Neural cell (in vitro differentiated cells): ENCODE measurements around the gene SLC32A1. TPM values are rescaled to one million over a fixed set of nuclear protein-coding genes. Genes with fewer than 3 reads are reported as not detected.
A peak's percentile ranks its signal among the peaks of the same experiment; 100 is the strongest.

ENCODE experiments used
- H2AFZ ChIP-seq: fragments of 200-600, 300-800 bp; sonication (generic), shearing (Covaris generic); 2 replicates; pipeline ENCODE4 v1.6.0; 2014; ENCODE audit warnings: low read depth, mild to moderate bottlenecking, antibody characterized with exemption, low read length, moderate library complexity
- H3F3A ChIP-seq: fragments of 200-600 bp; shearing (Covaris generic); 2 replicates; pipeline ENCODE4 v1.6.1; 2016; ENCODE audit warnings: mild to moderate bottlenecking, moderate library complexity, mixed read lengths, antibody characterized with exemption, low read length; ENCODE audit not compliant: insufficient read depth, poor library complexity, severe bottlenecking
- H3K27ac ChIP-seq: fragments of 200-600, 300-800 bp; sonication (generic), shearing (Covaris generic); 2 replicates; pipeline ENCODE4 v1.5.1; 2014; ENCODE audit warnings: mild to moderate bottlenecking, low read length, moderate library complexity
- H3K27me3 ChIP-seq: fragments of 300-800, 200-600 bp; sonication (generic), shearing (Covaris generic); 2 replicates; pipeline ENCODE4 v1.6.0; 2014; ENCODE audit warnings: mild to moderate bottlenecking, low read depth, low read length, moderate library complexity; ENCODE audit not compliant: insufficient read depth
- H3K36me3 ChIP-seq: fragments of 300-800, 200-600 bp; sonication (generic), shearing (Covaris generic); 2 replicates; pipeline ENCODE4 v1.5.1; 2014; ENCODE audit warnings: mild to moderate bottlenecking, antibody characterized with exemption, low read length, moderate library complexity; ENCODE audit not compliant: insufficient read depth
- H3K4me2 ChIP-seq: fragments of 300-800, 200-600 bp; sonication (generic), shearing (Covaris generic); 2 replicates; pipeline ENCODE4 v1.6.0; 2014; ENCODE audit warnings: mild to moderate bottlenecking, low read length
- H3K4me3 ChIP-seq: fragments of 300-800, 200-600 bp; sonication (generic), shearing (Covaris generic); 2 replicates; pipeline ENCODE4 v1.5.1; 2014; ENCODE audit warnings: mild to moderate bottlenecking, low read length, moderate library complexity
- H3K79me2 ChIP-seq: fragments of 200-600 bp; shearing (Covaris generic); replicated peaks from 2 replicates; pipeline ENCODE4 v1.6.0; 2014; ENCODE audit warnings: mild to moderate bottlenecking, low read length, moderate library complexity; ENCODE audit not compliant: insufficient read depth
- H3K9ac ChIP-seq: fragments of 300-800, 200-600 bp; sonication (generic), shearing (Covaris generic); 2 replicates; pipeline ENCODE4 v1.6.1; 2016; ENCODE audit warnings: mild to moderate bottlenecking, low read length, mixed read lengths
- H3K9me2 ChIP-seq: fragments of 200-600 bp; shearing (Covaris generic); 2 replicates; pipeline ENCODE4 v1.6.1; 2016; ENCODE audit warnings: mild to moderate bottlenecking, low read length, mixed read lengths; ENCODE audit not compliant: insufficient read depth
- H3K9me3 ChIP-seq: fragments of 200-600, 300-800 bp; sonication (generic), shearing (Covaris generic); 2 replicates; pipeline ENCODE4 v1.6.1; 2016; ENCODE audit warnings: mild to moderate bottlenecking, mixed run types, low read length, moderate library complexity, mixed read lengths
- H4K20me1 ChIP-seq: fragments of 200-600 bp; shearing (Covaris generic); 2 replicates; pipeline ENCODE4 v1.6.1; 2016; ENCODE audit warnings: mild to moderate bottlenecking, mixed run types; ENCODE audit not compliant: insufficient read depth
- CTCF ChIP-seq: fragments of 450-650 bp; IDR thresholded peaks from 2 replicates; pipeline ENCODE4 v1.5.1; 2014; ENCODE audit warnings: antibody characterized with exemption, mild to moderate bottlenecking, moderate library complexity; ENCODE audit not compliant: poor library complexity, severe bottlenecking
- EP300 ChIP-seq: fragments of 450-650 bp; conservative IDR thresholded peaks from 2 replicates; pipeline ENCODE4 v1.6.1; 2014; ENCODE audit warnings: antibody characterized with exemption, mild to moderate bottlenecking, moderate library complexity; ENCODE audit not compliant: poor library complexity, severe bottlenecking
- EZH2 ChIP-seq: fragments of 200-600, 300-800 bp; shearing (Covaris generic), sonication (generic); IDR thresholded peaks from 2 replicates; pipeline ENCODE4 v1.6.1; 2014; ENCODE audit warnings: antibody characterized with exemption, low read length, borderline replicate concordance, mild to moderate bottlenecking; ENCODE audit not compliant: insufficient read depth, poor library complexity, severe bottlenecking
- MXI1 ChIP-seq: fragments of 450-650 bp; conservative IDR thresholded peaks from 2 replicates; pipeline ENCODE4 v1.6.1; 2014; ENCODE audit warnings: antibody characterized with exemption, mild to moderate bottlenecking; ENCODE audit not compliant: poor library complexity, severe bottlenecking
- POLR2AphosphoS5 ChIP-seq: IDR thresholded peaks from 2 replicates; pipeline ENCODE4 v1.6.1; 2012
- RAD21 ChIP-seq: fragments of 450-650 bp; conservative IDR thresholded peaks from 2 replicates; pipeline ENCODE4 v1.6.1; 2014; ENCODE audit warnings: antibody characterized with exemption, mild to moderate bottlenecking, moderate library complexity
- SMC3 ChIP-seq: fragments of 450-650 bp; conservative IDR thresholded peaks from 2 replicates; pipeline ENCODE4 v1.6.1; 2014; ENCODE audit warnings: antibody characterized with exemption, mild to moderate bottlenecking, moderate library complexity; ENCODE audit not compliant: poor library complexity
- TAF1 ChIP-seq: IDR thresholded peaks from 2 replicates; pipeline ENCODE4 v1.6.1; 2012; ENCODE audit warnings: low read depth
- polyA plus RNA-seq: library from polyadenylated mRNA; depleted of rRNA; stranded (reverse); fragments of >200 nt; gene quantifications from 2 replicates; pipeline ENCODE4 v1.2.3, GENCODE V29; 2014
- TF ChIP-seq, protein P1 (sequence below): IDR thresholded peaks from 2 replicates; pipeline ENCODE4 v1.6.1; 2012; ENCODE audit warnings: borderline replicate concordance

SLC32A1 gene
- polyA plus RNA-seq, 1 donor from 2014 or later, result 36.2 TPM

DNA sequence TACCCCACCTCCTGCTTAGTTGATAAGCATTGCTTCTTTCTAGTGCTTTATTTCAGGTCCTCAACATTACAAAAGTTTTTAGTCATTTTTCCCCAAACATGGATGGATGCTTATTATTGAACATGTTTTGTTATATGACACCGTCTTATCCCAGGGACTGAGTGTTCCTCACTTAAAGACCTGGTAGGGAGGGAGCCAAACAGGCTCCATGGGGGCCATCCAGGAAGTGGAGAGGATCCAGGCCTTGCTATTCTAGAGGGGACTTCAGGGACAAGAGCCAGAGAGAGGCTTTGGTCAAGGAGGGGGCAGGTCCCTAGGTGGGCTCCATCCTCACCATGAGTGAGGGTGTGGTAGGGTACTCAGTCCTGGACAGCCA is 7.4 kb downstream of the SLC32A1 start:
- H3K27me3 ChIP-seq, result peaks cover 60% of the 10 kb centered on the region

DNA sequence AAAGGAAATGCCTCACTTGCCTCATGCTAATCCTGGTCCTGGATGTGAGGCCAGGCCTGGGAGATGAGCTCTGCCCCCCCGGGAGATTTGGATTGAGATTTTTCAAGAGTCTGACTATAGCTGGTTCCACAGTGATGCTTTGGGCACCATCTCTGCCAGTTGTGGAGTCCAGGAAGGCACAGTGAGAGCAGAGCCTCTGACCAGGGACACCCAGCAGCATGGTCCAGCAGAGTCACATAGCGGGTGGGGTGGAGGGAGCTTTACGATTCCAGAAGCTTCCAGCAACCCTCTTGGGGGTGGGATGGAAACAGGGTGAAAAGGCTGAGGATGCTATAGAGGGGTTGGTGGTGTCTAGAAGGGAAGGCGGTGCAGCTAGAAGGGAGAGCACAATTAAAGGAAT is 8.7 kb downstream of the SLC32A1 start:
- Histone ChIP-seq H3K9ac (no peak overlapping the region), H3K36me3 (no peaks in the 10 kb centered on the region), H2AFZ (no peak overlapping the region), H3K27ac (no peak overlapping the region), H3K9me2 (no peaks in the 10 kb centered on the region), H3F3A (no peaks in the 10 kb centered on the region), H3K9me3 (no peaks in the 10 kb centered on the region), H3K27me3 (peaks cover 54% of the 10 kb centered on the region), H3K79me2 (peaks cover 45% of the 10 kb centered on the region), H3K4me3 (no peak overlapping the region), H4K20me1 (no peaks in the 10 kb centered on the region), H3K4me2 (no peak overlapping the region)
- TF ChIP-seq CTCF (no peak), RAD21 (no peak), SMC3 (no peak), POLR2AphosphoS5 (no peak), EZH2 (no peak), MXI1 (no peak), EP300 (no peak), TAF1 (no peak)
- TF ChIP-seq, protein P1, sequence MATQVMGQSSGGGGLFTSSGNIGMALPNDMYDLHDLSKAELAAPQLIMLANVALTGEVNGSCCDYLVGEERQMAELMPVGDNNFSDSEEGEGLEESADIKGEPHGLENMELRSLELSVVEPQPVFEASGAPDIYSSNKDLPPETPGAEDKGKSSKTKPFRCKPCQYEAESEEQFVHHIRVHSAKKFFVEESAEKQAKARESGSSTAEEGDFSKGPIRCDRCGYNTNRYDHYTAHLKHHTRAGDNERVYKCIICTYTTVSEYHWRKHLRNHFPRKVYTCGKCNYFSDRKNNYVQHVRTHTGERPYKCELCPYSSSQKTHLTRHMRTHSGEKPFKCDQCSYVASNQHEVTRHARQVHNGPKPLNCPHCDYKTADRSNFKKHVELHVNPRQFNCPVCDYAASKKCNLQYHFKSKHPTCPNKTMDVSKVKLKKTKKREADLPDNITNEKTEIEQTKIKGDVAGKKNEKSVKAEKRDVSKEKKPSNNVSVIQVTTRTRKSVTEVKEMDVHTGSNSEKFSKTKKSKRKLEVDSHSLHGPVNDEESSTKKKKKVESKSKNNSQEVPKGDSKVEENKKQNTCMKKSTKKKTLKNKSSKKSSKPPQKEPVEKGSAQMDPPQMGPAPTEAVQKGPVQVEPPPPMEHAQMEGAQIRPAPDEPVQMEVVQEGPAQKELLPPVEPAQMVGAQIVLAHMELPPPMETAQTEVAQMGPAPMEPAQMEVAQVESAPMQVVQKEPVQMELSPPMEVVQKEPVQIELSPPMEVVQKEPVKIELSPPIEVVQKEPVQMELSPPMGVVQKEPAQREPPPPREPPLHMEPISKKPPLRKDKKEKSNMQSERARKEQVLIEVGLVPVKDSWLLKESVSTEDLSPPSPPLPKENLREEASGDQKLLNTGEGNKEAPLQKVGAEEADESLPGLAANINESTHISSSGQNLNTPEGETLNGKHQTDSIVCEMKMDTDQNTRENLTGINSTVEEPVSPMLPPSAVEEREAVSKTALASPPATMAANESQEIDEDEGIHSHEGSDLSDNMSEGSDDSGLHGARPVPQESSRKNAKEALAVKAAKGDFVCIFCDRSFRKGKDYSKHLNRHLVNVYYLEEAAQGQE, result no peak

More for the DNA sequence above, 7.4 kb downstream of the SLC32A1 start:
- no peaks in the 10 kb centered on the region for H3K9me3 ChIP-seq
- H3K9ac ChIP-seq, result no peak overlapping the region
- peaks cover 55% of the 10 kb centered on the region for H3K79me2 ChIP-seq
- H3K4me3 ChIP-seq, result peak overlapping the region; percentile 99
- no peak overlapping the region for H3K27ac ChIP-seq
- TF ChIP-seq, protein P1, result no peak
- no peak for TF ChIP-seq POLR2AphosphoS5
- TF ChIP-seq EZH2, result no peak
- TF ChIP-seq TAF1, result no peak
- no peak for TF ChIP-seq SMC3
- TF ChIP-seq RAD21, result no peak
- no peak for TF ChIP-seq CTCF
- no peaks in the 10 kb centered on the region for H3K36me3 ChIP-seq
- H3K9me2 ChIP-seq, result no peaks in the 10 kb centered on the region
- H4K20me1 ChIP-seq, result no peaks in the 10 kb centered on the region
- H2AFZ ChIP-seq, result no peak overlapping the region
- peaks cover under 1% of the 10 kb centered on the region for H3F3A ChIP-seq
- peak overlapping the region; percentile 32 for H3K4me2 ChIP-seq
